GM11168 (cell line): Measurements from ENCODE around the gene MTA1.

Source experiments
- in situ Hi-C: fragments of 300-500 bp; cut with MboI; formaldehyde crosslinking; loops from one replicate; pipeline ENCODE4 v1.12.0; 2022; ENCODE audit warnings: low sequenced_read_pairs; ENCODE audit not compliant: unreplicated experiment

MTA1 gene

GRCh38 chr14:105439710-105440553 lies 20.3 kb downstream of the MTA1 start:
- in situ Hi-C loops: no loop called here

- in situ Hi-C loops: no loop called here
These were observed 20.9 kb downstream of the MTA1 start for GRCh38 chr14:105440554-105440900.

DNA sequence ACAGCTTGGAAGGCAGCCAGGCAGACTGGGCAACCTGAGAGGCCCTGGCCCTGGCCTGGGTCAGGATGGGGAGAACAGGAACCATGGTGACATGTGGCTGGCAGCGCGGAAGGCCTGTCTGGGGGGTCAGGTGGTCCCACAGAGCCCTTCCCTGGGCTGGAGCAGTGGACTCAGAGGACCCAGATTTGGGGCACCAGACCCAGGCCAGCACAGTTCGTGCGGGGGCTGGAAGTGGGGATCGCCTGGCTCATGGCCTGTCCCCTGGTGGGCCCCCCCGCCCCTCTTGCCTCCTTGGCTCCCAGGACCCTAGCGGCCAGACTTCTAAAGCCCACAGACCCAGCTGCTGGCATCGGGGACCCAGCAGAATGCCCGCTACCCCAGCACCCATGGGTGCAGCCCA lies 21.4 kb downstream of the MTA1 start:
- in situ Hi-C loops: no loop called here

DNA sequence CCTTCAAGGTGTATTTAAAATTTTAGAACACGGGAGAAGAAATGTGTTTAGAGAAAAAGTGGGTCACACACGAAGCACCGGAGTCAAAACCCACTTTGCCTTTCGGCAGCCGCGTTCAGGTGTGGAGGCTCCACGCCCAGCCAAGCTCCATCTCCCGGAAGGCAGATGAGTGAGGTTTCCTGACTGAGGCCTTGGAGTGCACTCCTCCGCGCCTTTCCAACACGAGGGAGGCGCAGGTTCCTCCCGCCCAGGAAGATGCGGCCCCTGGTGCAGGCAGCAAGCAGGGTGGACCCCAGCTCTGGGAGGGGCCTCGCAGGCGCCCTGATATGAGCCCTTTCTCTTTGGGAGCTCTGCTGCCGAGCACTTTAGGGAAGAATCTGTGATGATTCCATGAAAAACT lies 22.5 kb downstream of the MTA1 start:
- in situ Hi-C loops: no loop called here

DNA sequence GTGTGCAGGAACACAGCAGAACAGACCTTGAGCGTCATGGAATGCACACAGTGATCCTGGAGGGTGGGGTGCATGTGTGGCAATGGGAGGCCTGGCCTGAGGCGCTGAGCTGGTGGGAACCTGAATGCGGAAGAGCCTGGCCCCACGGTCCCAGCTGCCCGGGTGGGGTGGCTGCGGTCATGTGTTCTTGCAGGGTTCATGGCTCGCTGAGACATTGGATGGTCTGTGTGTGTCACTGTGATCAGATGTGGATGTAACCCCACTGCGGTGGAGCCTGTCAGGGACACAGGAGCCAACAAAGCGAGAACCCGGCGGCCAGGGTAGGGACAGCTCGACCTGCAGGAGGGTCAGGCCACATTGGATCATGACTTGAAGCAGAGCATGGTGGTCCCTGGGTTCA lies 23.2 kb downstream of the MTA1 start:
- in situ Hi-C loops: no loop called here

GRCh38 chr14:105444859-105445258 lies 25.2 kb downstream of the MTA1 start:
- in situ Hi-C loops: no loop called here

DNA sequence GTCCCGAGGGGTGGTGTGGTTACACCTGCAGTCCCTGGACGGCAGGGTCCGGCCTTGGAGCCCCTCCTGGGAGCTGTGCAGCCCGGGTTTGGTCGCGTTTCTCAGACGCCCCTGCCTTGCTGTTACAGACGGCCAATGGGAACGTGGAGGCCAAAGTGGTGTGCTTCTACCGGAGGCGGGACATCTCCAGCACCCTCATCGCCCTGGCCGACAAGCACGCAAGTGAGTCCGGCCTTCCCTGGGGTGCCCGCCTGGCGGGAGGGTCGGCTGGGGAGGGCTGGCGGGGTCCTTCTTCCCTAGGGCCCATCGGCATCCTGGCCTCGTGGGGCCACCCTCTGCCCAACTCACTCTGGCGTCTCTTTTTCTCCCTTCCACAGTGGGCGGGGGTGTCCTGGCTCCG lies 25.7 kb downstream of the MTA1 start:
- in situ Hi-C loops: no loop called here

- in situ Hi-C loops: no loop called here
These were observed 26.5 kb downstream of the MTA1 start for GRCh38 chr14:105445901-105446845.

DNA sequence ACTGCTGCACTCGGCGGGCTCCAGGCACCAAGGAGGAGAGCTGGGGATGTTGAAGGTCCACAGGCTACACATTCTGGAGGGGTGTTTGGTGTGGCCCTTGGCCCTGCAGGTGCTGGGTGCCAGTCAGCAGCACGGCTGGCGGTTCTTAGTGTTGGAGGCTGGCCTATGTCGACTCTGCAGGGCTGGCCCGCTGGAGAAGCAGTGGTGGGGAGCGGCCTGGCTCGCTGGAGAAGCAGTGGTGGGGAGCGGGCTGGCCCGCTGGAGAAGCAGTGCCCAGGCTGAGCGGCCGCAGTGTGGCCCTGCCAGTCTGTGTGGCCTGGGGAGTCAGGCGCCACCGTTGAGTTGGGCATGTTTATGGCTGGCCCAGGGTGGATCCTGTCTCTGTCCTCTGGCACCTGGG lies 27.3 kb downstream of the MTA1 start:
- in situ Hi-C loops: no loop called here

DNA sequence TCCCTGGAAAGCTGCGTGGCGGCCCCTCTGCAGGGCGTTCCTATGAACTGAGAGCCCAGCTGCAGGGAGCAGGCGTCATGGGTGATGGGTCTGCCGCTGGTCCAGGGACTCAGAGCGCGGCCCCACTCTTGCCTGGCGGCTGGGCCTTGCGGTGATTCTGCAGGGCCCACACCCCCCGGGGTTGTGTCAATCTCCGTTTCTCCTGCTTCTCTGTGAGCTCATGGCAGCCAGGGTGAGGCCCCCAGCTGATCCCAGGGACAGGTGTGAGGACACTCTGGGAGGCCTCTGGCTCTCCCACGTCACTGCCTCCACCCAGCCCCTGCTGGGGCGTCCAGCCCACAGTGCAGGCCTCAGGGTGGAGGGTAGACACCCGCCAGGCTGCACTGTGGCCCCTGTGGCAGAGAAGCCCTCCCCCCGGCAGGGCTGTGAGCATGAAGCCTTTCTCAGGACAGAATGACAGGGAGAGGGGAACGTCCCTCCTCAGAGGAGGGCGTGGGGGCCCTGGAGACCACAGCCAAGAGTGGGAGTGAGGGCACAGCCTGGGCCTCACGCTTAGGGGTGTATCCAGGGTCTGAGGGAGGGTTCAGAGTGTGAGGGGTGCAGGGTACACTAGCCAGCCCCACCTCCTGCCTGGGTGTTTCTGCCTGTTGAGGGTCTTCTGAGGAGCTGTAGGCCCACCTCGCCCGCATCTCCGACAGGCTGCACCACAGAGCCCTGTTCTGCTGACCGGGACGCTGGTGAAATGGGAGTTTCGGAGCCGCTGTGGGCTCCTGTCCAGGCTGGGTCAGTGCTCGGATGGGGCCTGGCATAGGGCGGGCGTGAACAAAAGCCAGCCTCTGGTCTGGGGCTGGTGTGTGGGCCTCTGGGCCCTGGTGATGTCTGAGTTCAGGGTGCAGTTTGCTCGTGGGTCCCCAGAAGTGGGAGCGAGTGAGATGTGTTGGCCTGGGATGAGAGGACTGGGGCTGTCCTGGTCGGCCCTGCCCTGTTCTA lies 28.3 kb downstream of the MTA1 start:
- in situ Hi-C loops: no loop called here

- in situ Hi-C loops: no loop called here
These were observed 29.1 kb downstream of the MTA1 start for GRCh38 chr14:105448706-105449111.

GRCh38 chr14:105449276-105450122 lies 29.9 kb downstream of the MTA1 start:
- in situ Hi-C loops: no loop called here

- in situ Hi-C loops: no loop called here
These were observed 30.5 kb downstream of the MTA1 start for GRCh38 chr14:105450123-105450505.

DNA sequence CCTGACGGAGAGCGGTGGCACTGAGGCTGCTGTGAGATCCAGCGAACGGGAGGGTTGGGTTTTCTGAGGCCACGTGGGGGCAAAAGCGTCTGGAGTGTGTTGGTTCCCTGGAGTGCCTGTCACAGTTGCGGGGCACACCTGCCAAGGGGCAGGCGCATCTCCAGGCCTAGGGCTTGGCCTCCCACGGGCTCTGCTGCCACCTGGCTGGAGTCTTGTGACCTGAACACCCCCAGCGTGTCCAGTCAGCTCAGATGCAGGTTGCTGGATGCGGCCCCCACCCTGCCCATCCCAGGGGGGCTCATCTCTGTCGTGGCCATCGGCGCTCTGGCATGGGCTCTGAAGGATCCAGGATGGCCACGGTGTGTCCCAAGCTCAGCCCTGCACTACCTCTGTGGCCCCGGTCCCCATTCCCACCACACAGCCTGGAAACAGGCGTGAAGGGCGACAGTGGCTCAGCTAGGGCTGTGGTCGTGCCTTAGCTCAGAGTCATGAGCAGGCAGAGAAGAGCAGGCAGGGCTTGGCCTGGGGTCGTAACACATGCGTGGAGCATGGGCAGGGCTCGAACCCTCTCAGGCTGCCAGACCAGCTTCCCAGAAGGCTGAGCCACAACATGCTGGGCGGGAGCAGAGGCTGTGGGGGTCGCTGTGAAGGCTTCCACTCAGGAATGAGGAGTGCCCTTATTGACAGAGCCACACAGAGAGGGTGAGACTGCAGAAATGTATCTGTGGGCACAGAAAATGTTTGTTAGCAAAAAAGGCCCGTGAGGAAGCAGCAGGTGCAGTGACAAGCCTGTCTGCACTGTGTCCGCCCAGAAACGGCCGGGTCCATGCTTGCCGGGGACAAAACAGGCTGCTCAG lies 31.5 kb downstream of the MTA1 start:
- in situ Hi-C loops: no loop called here

DNA sequence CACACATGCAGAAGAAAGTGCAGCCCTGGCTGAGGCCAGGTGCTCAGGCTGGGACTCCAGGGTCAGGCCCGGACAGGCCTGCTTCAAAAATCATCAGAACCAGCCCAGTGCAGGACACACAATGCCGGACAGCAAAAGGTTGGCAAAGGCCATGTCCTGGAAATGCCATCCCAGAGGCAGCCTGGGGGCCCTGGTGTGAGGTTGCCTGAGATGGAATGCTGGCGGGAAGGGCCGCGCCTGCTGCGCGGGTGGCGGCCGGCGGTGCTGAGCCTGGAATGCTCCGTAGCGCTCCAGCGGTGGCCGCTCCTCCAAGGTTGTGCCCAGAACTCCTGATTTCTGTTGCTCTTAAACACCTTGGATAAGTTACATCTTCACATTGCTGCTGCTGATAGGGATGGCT lies 33.3 kb downstream of the MTA1 start:
- in situ Hi-C loops: no loop called here

GRCh38 chr14:105453847-105454246 lies 34.2 kb downstream of the MTA1 start:
- in situ Hi-C loops: no loop called here

GRCh38 chr14:105455086-105455640 lies 35.5 kb downstream of the MTA1 start:
- in situ Hi-C loops: no loop called here
